ENCODE data around the gene MEOX1. TPM values are rescaled to one million over a fixed set of nuclear protein-coding genes. Genes with fewer than 3 reads are reported as not detected.

MEOX1 gene
- total RNA-seq, 1 experiment from 2014 or later, result 0.21 TPM

DNA sequence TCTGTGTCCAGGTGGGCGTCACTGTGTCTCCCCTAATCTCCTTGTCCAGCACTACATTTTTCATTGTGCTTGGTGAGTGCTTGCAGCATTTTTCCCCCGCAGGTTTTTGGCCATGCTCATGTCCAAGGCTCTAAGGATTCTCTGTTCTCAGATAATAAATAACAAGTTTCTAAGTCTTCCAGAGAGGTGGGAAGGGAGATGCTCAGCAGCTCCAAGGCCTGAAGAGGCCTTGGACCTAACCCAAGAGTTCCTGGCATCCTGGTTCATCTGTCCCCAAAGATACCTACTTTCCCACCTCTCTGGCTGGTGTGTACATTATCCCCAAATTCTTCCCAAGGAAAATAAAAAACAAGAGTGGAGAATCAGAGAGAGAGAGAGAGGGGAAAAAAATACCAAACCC is 45.3 kb downstream of the MEOX1 start:
- DNase-seq (ENCODE audit: low read depth, low spot score), result no peak
- Histone ChIP-seq H3K9me3 (ENCODE audit: control insufficient read depth, insufficient read depth, low read depth, low read length) (no peaks in the 10 kb centered on the region), H3K4me3 (ENCODE audit: low read depth in 2 of 2, low read length in 2 of 2) (no peak overlapping the region), H3K4me1 (ENCODE audit: control insufficient read depth, insufficient read depth, low read length) (no peaks in the 10 kb centered on the region), H3K27ac (ENCODE audit: low read length) (no peak overlapping the region), H3K27me3 (ENCODE audit: control insufficient read depth, insufficient read depth, low read length) (no peaks in the 10 kb centered on the region), H3K36me3 (ENCODE audit: control insufficient read depth, insufficient read depth, low read length) (no peaks in the 10 kb centered on the region)
- in situ Hi-C loops (cut with HindIII; ENCODE audit: low pct_unique_long_range_greater_than_20kb, low sequenced_read_pairs) (no loop called here), intact Hi-C loops (cut with micrococcal nuclease; ENCODE audit: unreplicated experiment) (no loop called here)
- CTCF ChIA-PET, result no interaction called here
- no peak for TF ChIP-seq POLR2AphosphoS5 (IDR thresholded peaks at IDR 0.05; ENCODE audit: low read depth, low read length)
- no peak for TF ChIP-seq SIN3A (IDR thresholded peaks at IDR 0.05; ENCODE audit: borderline replicate concordance, insufficient read depth, low read depth, low read length)
- TF ChIP-seq, protein P1, sequence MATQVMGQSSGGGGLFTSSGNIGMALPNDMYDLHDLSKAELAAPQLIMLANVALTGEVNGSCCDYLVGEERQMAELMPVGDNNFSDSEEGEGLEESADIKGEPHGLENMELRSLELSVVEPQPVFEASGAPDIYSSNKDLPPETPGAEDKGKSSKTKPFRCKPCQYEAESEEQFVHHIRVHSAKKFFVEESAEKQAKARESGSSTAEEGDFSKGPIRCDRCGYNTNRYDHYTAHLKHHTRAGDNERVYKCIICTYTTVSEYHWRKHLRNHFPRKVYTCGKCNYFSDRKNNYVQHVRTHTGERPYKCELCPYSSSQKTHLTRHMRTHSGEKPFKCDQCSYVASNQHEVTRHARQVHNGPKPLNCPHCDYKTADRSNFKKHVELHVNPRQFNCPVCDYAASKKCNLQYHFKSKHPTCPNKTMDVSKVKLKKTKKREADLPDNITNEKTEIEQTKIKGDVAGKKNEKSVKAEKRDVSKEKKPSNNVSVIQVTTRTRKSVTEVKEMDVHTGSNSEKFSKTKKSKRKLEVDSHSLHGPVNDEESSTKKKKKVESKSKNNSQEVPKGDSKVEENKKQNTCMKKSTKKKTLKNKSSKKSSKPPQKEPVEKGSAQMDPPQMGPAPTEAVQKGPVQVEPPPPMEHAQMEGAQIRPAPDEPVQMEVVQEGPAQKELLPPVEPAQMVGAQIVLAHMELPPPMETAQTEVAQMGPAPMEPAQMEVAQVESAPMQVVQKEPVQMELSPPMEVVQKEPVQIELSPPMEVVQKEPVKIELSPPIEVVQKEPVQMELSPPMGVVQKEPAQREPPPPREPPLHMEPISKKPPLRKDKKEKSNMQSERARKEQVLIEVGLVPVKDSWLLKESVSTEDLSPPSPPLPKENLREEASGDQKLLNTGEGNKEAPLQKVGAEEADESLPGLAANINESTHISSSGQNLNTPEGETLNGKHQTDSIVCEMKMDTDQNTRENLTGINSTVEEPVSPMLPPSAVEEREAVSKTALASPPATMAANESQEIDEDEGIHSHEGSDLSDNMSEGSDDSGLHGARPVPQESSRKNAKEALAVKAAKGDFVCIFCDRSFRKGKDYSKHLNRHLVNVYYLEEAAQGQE (IDR thresholded peaks at IDR 0.05; ENCODE audit: insufficient read depth in 1 of 2, low read depth in 2 of 2, low read length in 1 of 2), result no peak
- TF ChIP-seq TCF7L2 (IDR thresholded peaks at IDR 0.05; ENCODE audit: low read depth, low read length), result no peak
- TF ChIP-seq, protein P2, sequence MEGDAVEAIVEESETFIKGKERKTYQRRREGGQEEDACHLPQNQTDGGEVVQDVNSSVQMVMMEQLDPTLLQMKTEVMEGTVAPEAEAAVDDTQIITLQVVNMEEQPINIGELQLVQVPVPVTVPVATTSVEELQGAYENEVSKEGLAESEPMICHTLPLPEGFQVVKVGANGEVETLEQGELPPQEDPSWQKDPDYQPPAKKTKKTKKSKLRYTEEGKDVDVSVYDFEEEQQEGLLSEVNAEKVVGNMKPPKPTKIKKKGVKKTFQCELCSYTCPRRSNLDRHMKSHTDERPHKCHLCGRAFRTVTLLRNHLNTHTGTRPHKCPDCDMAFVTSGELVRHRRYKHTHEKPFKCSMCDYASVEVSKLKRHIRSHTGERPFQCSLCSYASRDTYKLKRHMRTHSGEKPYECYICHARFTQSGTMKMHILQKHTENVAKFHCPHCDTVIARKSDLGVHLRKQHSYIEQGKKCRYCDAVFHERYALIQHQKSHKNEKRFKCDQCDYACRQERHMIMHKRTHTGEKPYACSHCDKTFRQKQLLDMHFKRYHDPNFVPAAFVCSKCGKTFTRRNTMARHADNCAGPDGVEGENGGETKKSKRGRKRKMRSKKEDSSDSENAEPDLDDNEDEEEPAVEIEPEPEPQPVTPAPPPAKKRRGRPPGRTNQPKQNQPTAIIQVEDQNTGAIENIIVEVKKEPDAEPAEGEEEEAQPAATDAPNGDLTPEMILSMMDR (IDR thresholded peaks at IDR 0.05), result no peak
- ATAC-seq, result no peak
- BruUV-seq (replicated peaks), result no TSS peak
- POLR2A ChIA-PET, result no interaction called here

DNA sequence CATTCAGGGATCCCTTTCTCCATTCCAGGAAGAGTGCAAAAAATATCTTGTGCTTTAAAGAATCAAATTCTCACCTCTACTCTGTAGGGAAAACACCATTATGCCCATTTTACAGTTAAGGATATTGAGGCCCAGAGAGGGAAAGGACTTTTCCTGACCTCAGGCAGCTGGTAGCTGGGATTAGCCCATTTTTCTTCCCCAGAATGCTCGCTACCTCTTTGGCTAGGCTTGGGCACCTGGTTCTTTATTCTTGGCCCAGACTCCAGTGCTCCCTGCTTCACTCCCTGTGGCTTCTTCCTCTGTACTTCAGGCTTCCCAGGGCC is 45.7 kb downstream of the MEOX1 start:
- Histone ChIP-seq H3K4me1 (ENCODE audit: control insufficient read depth, insufficient read depth, low read length) (no peaks in the 10 kb centered on the region), H3K27me3 (ENCODE audit: control insufficient read depth, insufficient read depth, low read length) (no peaks in the 10 kb centered on the region), H3K4me3 (ENCODE audit: low read depth in 2 of 2, low read length in 2 of 2) (no peak overlapping the region), H3K36me3 (ENCODE audit: control insufficient read depth, insufficient read depth, low read length) (no peaks in the 10 kb centered on the region), H3K27ac (ENCODE audit: low read length) (no peak overlapping the region), H3K9me3 (ENCODE audit: control insufficient read depth, insufficient read depth, low read depth, low read length) (no peaks in the 10 kb centered on the region)
- DNase-seq (ENCODE audit: low read depth, low spot score) (no peak), ATAC-seq (no peak)
- ChIA-PET CTCF (no interaction called here), POLR2A (no interaction called here)
- intact Hi-C loops (cut with micrococcal nuclease; ENCODE audit: unreplicated experiment), result no loop called here
- no peak for TF ChIP-seq POLR2AphosphoS5 (IDR thresholded peaks at IDR 0.05; ENCODE audit: low read depth, low read length)
- no peak for TF ChIP-seq TCF7L2 (IDR thresholded peaks at IDR 0.05; ENCODE audit: low read depth, low read length)
- no TSS peak for BruUV-seq (replicated peaks)
- in situ Hi-C loops (cut with HindIII; ENCODE audit: low pct_unique_long_range_greater_than_20kb, low sequenced_read_pairs), result no loop called here

DNA sequence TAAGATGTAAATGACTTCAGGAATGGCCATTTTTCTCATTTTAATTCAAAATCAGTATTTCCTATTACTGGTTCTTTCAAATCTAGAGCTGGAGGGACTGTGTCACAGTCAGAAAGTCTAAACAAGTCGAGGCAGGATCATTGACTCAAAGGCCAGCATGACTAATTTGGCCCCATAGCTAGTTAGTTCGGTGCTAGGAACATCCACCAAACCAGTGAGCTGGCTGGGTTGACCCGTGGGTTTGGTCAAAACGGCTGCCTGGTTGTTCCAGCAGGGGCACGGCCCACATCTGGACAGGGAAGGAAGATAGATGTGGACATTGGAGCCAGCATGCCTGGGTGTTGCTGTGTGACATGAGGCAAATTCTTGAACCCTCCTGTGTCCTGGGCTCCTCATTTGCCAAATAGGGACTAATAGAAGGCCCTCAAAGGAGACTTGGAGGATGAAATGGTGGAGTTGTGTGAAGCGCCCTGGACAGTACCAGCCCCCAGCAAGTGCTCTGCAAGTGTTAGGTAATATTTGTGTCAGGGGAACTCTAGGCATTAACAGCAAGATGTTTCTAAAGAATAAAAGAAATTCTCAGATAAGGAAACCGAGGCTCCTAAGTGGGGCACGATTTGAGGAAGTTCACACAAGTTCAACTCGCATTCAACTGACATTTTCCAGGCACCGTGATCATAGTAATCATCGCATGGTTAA is 46.2 kb downstream of the MEOX1 start:
- TF ChIP-seq SIN3A (IDR thresholded peaks at IDR 0.05; ENCODE audit: borderline replicate concordance, insufficient read depth, low read depth, low read length), result no peak
- TF ChIP-seq TCF7L2 (IDR thresholded peaks at IDR 0.05; ENCODE audit: low read depth, low read length), result no peak
- ChIA-PET POLR2A (no interaction called here), CTCF (no interaction called here)
- DNase-seq (ENCODE audit: low read depth, low spot score), result no peak
- ATAC-seq, result no peak
- Histone ChIP-seq H3K4me3 (ENCODE audit: low read depth in 2 of 2, low read length in 2 of 2) (no peak overlapping the region), H3K36me3 (ENCODE audit: control insufficient read depth, insufficient read depth, low read length) (no peaks in the 10 kb centered on the region), H3K27me3 (ENCODE audit: control insufficient read depth, insufficient read depth, low read length) (no peaks in the 10 kb centered on the region), H3K4me1 (ENCODE audit: control insufficient read depth, insufficient read depth, low read length) (no peaks in the 10 kb centered on the region), H3K9me3 (ENCODE audit: control insufficient read depth, insufficient read depth, low read depth, low read length) (no peaks in the 10 kb centered on the region), H3K27ac (ENCODE audit: low read length) (no peak overlapping the region)
- in situ Hi-C loops (cut with HindIII; ENCODE audit: low pct_unique_long_range_greater_than_20kb, low sequenced_read_pairs), result no loop called here
- intact Hi-C loops (cut with micrococcal nuclease; ENCODE audit: unreplicated experiment), result no loop called here
- no TSS peak for BruUV-seq (replicated peaks)

All from Panc1 (cell line).